ENCODE measurements around the gene DGKB. TPM values are rescaled to one million over a fixed set of nuclear protein-coding genes. Genes with fewer than 3 reads are reported as not detected.

Gene DGKB
- total and polyA plus RNA-seq, 2 experiments from 2014 or later, result 0.28 to 1.7 TPM

DNA sequence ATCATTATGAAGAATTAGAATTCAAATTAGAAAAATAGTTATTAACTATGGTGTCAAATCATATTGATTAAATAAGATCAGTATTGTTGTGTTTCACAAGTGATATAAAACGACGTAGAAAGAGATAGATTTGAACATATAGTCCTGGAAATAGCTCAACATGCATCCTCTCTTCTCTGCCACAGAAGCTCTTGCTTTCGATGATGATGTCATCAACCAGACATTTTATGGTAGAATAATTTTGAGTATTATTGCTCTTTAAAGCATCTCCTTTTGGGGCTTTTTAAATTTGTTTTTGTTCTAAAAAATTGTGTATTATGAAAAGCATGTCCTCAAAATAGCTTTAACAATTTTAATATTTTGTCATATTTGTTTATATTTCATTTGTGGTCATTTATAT, 95.0 kb downstream of the DGKB start:
- Histone ChIP-seq H3K9me3 (ENCODE audit: low read depth) (no peaks in the 10 kb centered on the region), H3K4me2 (no peak overlapping the region), H3K27ac (no peak overlapping the region), H3K79me2 (no peaks in the 10 kb centered on the region), H3K36me3 (replicated peaks; ENCODE audit: insufficient read depth, low read depth) (no peaks in the 10 kb centered on the region), H3K27me3 (no peaks in the 10 kb centered on the region), H3K4me3 (no peak overlapping the region), H3K9me2 (replicated peaks; ENCODE audit: insufficient read depth) (no peaks in the 10 kb centered on the region), H4K20me1 (ENCODE audit: insufficient read depth, poor library complexity, severe bottlenecking) (no peaks in the 10 kb centered on the region), H3K4me1 (ENCODE audit: insufficient read depth) (no peaks in the 10 kb centered on the region), H2AFZ (no peak overlapping the region)
- DNase-seq (ENCODE audit: low spot score), result no peak
- no peak for TF ChIP-seq EZH2phosphoT487 (IDR thresholded peaks at IDR 0.05; ENCODE audit: low read depth, severe bottlenecking, unreplicated experiment)
- no peak for TF ChIP-seq EZH2 (IDR thresholded peaks at IDR 0.05; ENCODE audit: borderline replicate concordance)
- TF ChIP-seq, protein P1, sequence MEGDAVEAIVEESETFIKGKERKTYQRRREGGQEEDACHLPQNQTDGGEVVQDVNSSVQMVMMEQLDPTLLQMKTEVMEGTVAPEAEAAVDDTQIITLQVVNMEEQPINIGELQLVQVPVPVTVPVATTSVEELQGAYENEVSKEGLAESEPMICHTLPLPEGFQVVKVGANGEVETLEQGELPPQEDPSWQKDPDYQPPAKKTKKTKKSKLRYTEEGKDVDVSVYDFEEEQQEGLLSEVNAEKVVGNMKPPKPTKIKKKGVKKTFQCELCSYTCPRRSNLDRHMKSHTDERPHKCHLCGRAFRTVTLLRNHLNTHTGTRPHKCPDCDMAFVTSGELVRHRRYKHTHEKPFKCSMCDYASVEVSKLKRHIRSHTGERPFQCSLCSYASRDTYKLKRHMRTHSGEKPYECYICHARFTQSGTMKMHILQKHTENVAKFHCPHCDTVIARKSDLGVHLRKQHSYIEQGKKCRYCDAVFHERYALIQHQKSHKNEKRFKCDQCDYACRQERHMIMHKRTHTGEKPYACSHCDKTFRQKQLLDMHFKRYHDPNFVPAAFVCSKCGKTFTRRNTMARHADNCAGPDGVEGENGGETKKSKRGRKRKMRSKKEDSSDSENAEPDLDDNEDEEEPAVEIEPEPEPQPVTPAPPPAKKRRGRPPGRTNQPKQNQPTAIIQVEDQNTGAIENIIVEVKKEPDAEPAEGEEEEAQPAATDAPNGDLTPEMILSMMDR (IDR thresholded peaks at IDR 0.05; ENCODE audit: poor library complexity), result no peak
- WGBS (ENCODE audit: low lambda C conversion rate, missing lambda C conversion rate), result 97% methylated on average over 3 of the region's 3 CpGs

GRCh38 chr7:14806891-14807290, 95.7 kb downstream of the DGKB start:
- no peak overlapping the region for H3K4me2 ChIP-seq
- TF ChIP-seq EZH2phosphoT487 (IDR thresholded peaks at IDR 0.05; ENCODE audit: low read depth, severe bottlenecking, unreplicated experiment) (no peak), EZH2 (IDR thresholded peaks at IDR 0.05; ENCODE audit: borderline replicate concordance) (no peak)
- TF ChIP-seq, protein P1 (IDR thresholded peaks at IDR 0.05; ENCODE audit: poor library complexity), result no peak

DNA sequence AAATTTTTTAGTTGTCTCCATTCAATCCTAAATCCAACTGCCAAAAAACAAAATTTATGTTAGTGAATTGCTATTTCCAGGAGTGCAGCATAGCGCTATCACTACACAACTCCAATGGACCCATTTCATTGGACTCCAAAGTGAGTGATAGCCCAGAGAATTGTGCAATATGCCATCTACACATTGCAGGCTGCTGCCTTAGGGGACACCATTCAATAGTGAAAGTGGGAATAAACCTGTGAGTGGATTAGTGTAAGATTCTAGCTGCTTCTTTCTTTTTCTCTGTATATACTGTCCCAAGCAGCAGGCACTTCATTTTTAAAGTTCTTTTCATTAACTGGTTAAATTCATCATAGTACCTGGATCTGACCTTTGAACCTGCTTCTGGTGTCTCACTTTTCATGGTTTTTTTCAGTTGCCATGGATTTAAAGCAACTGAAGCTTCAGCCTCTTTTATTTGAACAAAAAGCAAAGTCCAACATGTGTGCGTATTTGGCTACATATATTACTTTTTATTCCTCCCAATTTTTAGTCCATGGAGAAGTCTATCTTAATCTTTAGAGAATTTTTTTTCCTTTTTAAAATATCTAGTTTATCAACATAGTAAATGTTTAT, 97.3 kb downstream of the DGKB start:
- no peaks in the 10 kb centered on the region for H3K9me3 ChIP-seq (ENCODE audit: low read depth)
- no peak overlapping the region for H3K27ac ChIP-seq
- H3K36me3 ChIP-seq (replicated peaks; ENCODE audit: insufficient read depth, low read depth), result no peaks in the 10 kb centered on the region
- H3K4me2 ChIP-seq, result no peak overlapping the region
- no peaks in the 10 kb centered on the region for H3K9me2 ChIP-seq (replicated peaks; ENCODE audit: insufficient read depth)
- H2AFZ ChIP-seq, result no peak overlapping the region
- no peaks in the 10 kb centered on the region for H3K79me2 ChIP-seq
- DNase-seq (ENCODE audit: low spot score), result no peak
- WGBS (ENCODE audit: low lambda C conversion rate, missing lambda C conversion rate), result 86% methylated on average over 2 of the region's 2 CpGs
- TF ChIP-seq EZH2phosphoT487 (IDR thresholded peaks at IDR 0.05; ENCODE audit: low read depth, severe bottlenecking, unreplicated experiment) (no peak), EZH2 (IDR thresholded peaks at IDR 0.05; ENCODE audit: borderline replicate concordance) (no peak)
- TF ChIP-seq, protein P1 (IDR thresholded peaks at IDR 0.05; ENCODE audit: poor library complexity), result no peak
- no peaks in the 10 kb centered on the region for H4K20me1 ChIP-seq (ENCODE audit: insufficient read depth, poor library complexity, severe bottlenecking)
- no peaks in the 10 kb centered on the region for H3K27me3 ChIP-seq
- no peaks in the 10 kb centered on the region for H3K4me1 ChIP-seq (ENCODE audit: insufficient read depth)
- H3K4me3 ChIP-seq, result no peak overlapping the region

More at GRCh38 chr7:14806891-14807290, 95.7 kb downstream of the DGKB start:
- Histone ChIP-seq H2AFZ (no peak overlapping the region), H3K9me3 (ENCODE audit: low read depth) (no peaks in the 10 kb centered on the region), H3K27me3 (no peaks in the 10 kb centered on the region), H3K27ac (no peak overlapping the region), H3K36me3 (replicated peaks; ENCODE audit: insufficient read depth, low read depth) (no peaks in the 10 kb centered on the region), H3K79me2 (no peaks in the 10 kb centered on the region), H3K9me2 (replicated peaks; ENCODE audit: insufficient read depth) (no peaks in the 10 kb centered on the region), H3K4me1 (ENCODE audit: insufficient read depth) (no peaks in the 10 kb centered on the region), H3K4me3 (no peak overlapping the region), H4K20me1 (ENCODE audit: insufficient read depth, poor library complexity, severe bottlenecking) (no peaks in the 10 kb centered on the region)
- 36% methylated on average over 1 of the region's 1 CpG for WGBS (ENCODE audit: low lambda C conversion rate, missing lambda C conversion rate)
- no peak for DNase-seq (ENCODE audit: low spot score)
